GM19099 (cell line): ENCODE results near the gene MED16.

Experiments used
- POLR2A ChIP-seq: IDR thresholded peaks from 3 replicates; pipeline ENCODE4 v1.6.1; 2011; ENCODE audit warnings: low read depth; ENCODE audit not compliant: insufficient read length; ENCODE audit errors: extremely low read depth

The MED16 gene

GRCh38 chr19:843836-844545, 49.0 kb downstream of the MED16 start:
- TF ChIP-seq POLR2A, result no peak

- no peak for TF ChIP-seq POLR2A
Measured at GRCh38 chr19:843180-843835, 49.7 kb downstream of the MED16 start.

- no peak for TF ChIP-seq POLR2A
Measured at GRCh38 chr19:840519-841206, 52.3 kb downstream of the MED16 start, which contains the start of gene PRTN3. PRTN3 (plus strand) TSS chr19:840999; CDS start chr19:841009, 10 bp downstream.

- no peak for TF ChIP-seq POLR2A
Measured at GRCh38 chr19:835210-835810, 57.7 kb downstream of the MED16 start.

GRCh38 chr19:834216-834615, 58.8 kb downstream of the MED16 start:
- no peak for TF ChIP-seq POLR2A

- no peak for TF ChIP-seq POLR2A
Measured at GRCh38 chr19:831407-832369, 61.3 kb downstream of the MED16 start.

GRCh38 chr19:829129-829758, 63.7 kb downstream of the MED16 start:
- TF ChIP-seq POLR2A, result no peak

- TF ChIP-seq POLR2A, result no peak
Measured at GRCh38 chr19:827710-828321, 65.2 kb downstream of the MED16 start, which contains the start of gene AZU1. AZU1 (plus strand) TSS chr19:827837; CDS start chr19:827847, 10 bp downstream.

- no peak for TF ChIP-seq POLR2A
Measured at GRCh38 chr19:827314-827709, 65.7 kb downstream of the MED16 start.

GRCh38 chr19:825897-826644, 66.9 kb downstream of the MED16 start:
- TF ChIP-seq POLR2A, result no peak

- no peak for TF ChIP-seq POLR2A
Measured at GRCh38 chr19:824885-825284, 68.1 kb downstream of the MED16 start.

GRCh38 chr19:823565-824121, 69.3 kb downstream of the MED16 start:
- TF ChIP-seq POLR2A, result no peak
